Naive B cell (primary cell): ENCODE measurements around the gene COL4A2. TPM values are rescaled to one million over a fixed set of nuclear protein-coding genes. Genes with fewer than 3 reads are reported as not detected.

Experiments
- ATAC-seq, 2 donors: fragments of 150-1000 bp; cut with Tn5 transposase; 2 replicates each; pipeline ENCODE4 v1.10.0; 2021; ENCODE audit warnings: low read depth in 2 of 2, mild to moderate bottlenecking in 2 of 2, moderate library complexity in 2 of 2
- DNase-seq: peaks from one replicate; pipeline ENCODE4 v3.0.0; 2022
- H3K27ac Mint-ChIP-seq, 6 donors: one replicate each; pipeline ENCODE4 v1.8.0; 2020 to 2022; ENCODE audit warnings: mild to moderate bottlenecking in 6 of 6, mixed read lengths in 6 of 6, moderate library complexity in 5 of 6, inconsistent platforms in 2 of 6
- H3K27me3 Mint-ChIP-seq, 3 donors: one replicate each; pipeline ENCODE4 v1.8.0; 2021 to 2022; ENCODE audit warnings: mixed read lengths in 3 of 3, mild to moderate bottlenecking in 1 of 3
- H3K36me3 Mint-ChIP-seq, 2 donors: one replicate each; pipeline ENCODE4 v1.8.0; 2020 to 2022; ENCODE audit warnings: mixed read lengths in 2 of 2, inconsistent platforms in 1 of 2, mild to moderate bottlenecking in 1 of 2
- H3K4me1 Mint-ChIP-seq, 3 donors: one replicate each; pipeline ENCODE4 v1.8.0; 2020 to 2022; ENCODE audit warnings: mixed read lengths in 3 of 3, inconsistent platforms in 1 of 3, mild to moderate bottlenecking in 1 of 3, moderate library complexity in 1 of 3
- H3K4me3 Mint-ChIP-seq, 8 donors: one replicate each; pipeline ENCODE4 v1.8.0; 2020 to 2022; ENCODE audit warnings: mild to moderate bottlenecking in 8 of 8, mixed read lengths in 8 of 8, moderate library complexity in 8 of 8, inconsistent platforms in 2 of 8
- H3K9me3 Mint-ChIP-seq, 7 donors: one replicate each; pipeline ENCODE4 v1.8.0; 2020 to 2022; ENCODE audit warnings: mixed read lengths in 7 of 7, mild to moderate bottlenecking in 5 of 7, inconsistent platforms in 2 of 7, moderate library complexity in 1 of 7
- polyA plus RNA-seq, 6 donors: library from polyadenylated mRNA; unstranded; fragments of 300-500 nt; fragmentation: Illumina TruSeq; gene quantifications; one replicate each; pipeline ENCODE4 v1.2.3, GENCODE V29; 2021; ENCODE audit warnings: low read depth in 6 of 6

Gene COL4A2
- polyA plus RNA-seq, 6 donors from 2014 or later: 0.13 TPM; not detected in 5

DNA sequence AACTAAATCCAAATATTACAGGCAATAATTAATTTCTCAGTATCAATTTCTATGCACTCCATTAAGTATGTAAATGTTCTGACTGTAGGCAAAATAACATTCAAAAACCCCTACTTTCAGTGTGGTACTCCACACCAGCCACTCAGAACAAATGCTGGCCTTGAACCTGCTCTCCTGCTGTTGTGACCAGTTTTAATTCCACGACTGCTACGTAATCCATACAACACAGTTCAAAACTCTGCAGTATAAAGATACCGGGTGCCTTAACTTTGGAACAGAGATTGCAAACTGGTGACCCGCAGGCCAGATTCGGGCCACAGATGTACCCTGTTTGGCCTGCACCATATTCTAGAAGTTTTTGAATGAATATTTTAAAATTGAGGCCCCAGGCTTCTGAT, 30.5 kb upstream of the COL4A2 start:
- H3K27me3 Mint-ChIP-seq: peaks cover 7 to 29% (median 15%) of the 10 kb centered on the region in 3 donors
- peak overlapping the region in 1 of 8 donors; percentile 30 for H3K4me3 Mint-ChIP-seq
- DNase-seq (no peak), ATAC-seq (no peak)
- no peaks in the 10 kb centered on the region for H3K4me1 Mint-ChIP-seq
- H3K36me3 Mint-ChIP-seq: no peaks in the 10 kb centered on the region
- H3K27ac Mint-ChIP-seq: no peak overlapping the region
- H3K9me3 Mint-ChIP-seq: no peaks in the 10 kb centered on the region

GRCh38 chr13:110277357-110277975, 29.6 kb upstream of the COL4A2 start:
- DNase-seq (no peak), ATAC-seq (no peak)
- no peaks in the 10 kb centered on the region for H3K4me1 Mint-ChIP-seq
- H3K27me3 Mint-ChIP-seq: peaks cover 14 to 28% (median 20%) of the 10 kb centered on the region in 3 donors
- H3K4me3 Mint-ChIP-seq: no peak overlapping the region
- H3K27ac Mint-ChIP-seq: no peak overlapping the region
- no peaks in the 10 kb centered on the region for H3K36me3 Mint-ChIP-seq
- H3K9me3 Mint-ChIP-seq: no peaks in the 10 kb centered on the region

DNA sequence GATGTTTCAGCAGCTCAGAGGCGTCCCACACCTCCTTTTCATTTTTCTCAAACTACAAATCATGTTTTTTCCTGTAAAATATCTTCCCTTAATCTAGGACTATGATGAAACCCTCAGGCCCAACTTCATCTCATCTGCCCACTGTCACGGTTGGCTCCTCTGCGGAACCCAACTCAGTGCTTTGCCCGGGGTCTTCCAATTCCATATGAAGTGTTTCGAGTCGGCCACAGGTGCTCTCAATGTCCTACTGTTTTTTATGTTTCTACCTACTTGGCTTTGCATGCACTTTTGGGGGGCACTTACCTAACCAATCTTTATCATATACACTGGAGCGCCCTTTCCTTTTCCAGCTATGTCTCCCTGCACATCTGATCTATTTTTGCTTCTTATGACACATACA, 28.2 kb upstream of the COL4A2 start:
- no peak for ATAC-seq
- no peak overlapping the region for H3K4me3 Mint-ChIP-seq
- H3K4me1 Mint-ChIP-seq: no peaks in the 10 kb centered on the region
- peaks cover 19 to 23% (median 19%) of the 10 kb centered on the region in 3 donors for H3K27me3 Mint-ChIP-seq
- no peaks in the 10 kb centered on the region for H3K36me3 Mint-ChIP-seq
- H3K27ac Mint-ChIP-seq: no peak overlapping the region
- H3K9me3 Mint-ChIP-seq: peaks cover 0 to 3% (median 0%) of the 10 kb centered on the region in 7 donors
- no peak for DNase-seq

GRCh38 chr13:110279684-110280083, 27.4 kb upstream of the COL4A2 start:
- Mint-ChIP-seq H3K27me3 (peaks cover 18 to 24% (median 23%) of the 10 kb centered on the region in 3 donors), H3K4me1 (no peaks in the 10 kb centered on the region), H3K9me3 (peaks cover 0 to 3% (median 0%) of the 10 kb centered on the region in 7 donors), H3K4me3 (no peak overlapping the region), H3K27ac (no peak overlapping the region), H3K36me3 (no peaks in the 10 kb centered on the region)
- DNase-seq (no peak), ATAC-seq (no peak)

- Mint-ChIP-seq H3K27ac (no peak overlapping the region), H3K27me3 (peaks cover 13 to 24% (median 24%) of the 10 kb centered on the region in 3 donors), H3K36me3 (no peaks in the 10 kb centered on the region), H3K4me3 (no peak overlapping the region), H3K4me1 (no peaks in the 10 kb centered on the region), H3K9me3 (peaks cover 0 to 3% (median 0%) of the 10 kb centered on the region in 7 donors)
- DNase-seq (no peak), ATAC-seq (no peak)
Observed at GRCh38 chr13:110280231-110280813, 26.8 kb upstream of the COL4A2 start.

DNA sequence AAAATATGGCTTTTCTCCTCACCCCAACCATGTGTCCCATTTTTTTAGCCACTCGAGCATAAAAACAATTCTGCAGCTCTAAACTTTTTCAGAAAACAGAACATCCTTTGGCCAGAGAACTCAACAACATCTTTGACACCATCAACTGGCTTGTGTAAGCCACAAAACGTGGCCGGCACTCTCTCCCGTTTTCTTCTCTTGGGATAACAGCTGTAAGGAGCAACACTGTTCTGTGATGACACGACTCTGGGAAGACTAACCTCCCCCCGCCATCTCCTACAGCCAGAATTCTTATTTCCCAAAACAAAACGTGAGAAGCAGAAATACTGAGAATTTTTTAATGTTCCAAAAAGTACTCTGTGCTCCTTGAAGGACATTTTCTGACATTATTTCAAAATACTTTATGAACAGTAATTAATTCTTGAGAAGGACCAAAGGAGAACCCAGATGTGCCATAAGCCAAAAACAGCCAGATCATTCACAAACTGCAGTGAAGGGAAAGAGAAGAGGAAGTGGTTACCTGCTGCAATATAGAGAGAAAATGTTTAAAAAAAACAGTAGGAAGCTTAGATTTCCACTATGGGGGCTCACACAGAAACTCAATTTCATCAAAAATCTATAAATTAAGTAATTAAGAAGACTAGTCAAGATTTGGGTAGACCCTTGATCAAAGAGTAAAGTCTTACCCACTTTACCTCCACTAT, 25.9 kb upstream of the COL4A2 start:
- peaks cover 13 to 33% (median 31%) of the 10 kb centered on the region in 3 donors for H3K27me3 Mint-ChIP-seq
- ATAC-seq: no peak
- DNase-seq: no peak
- peaks cover 0 to 3% (median 0%) of the 10 kb centered on the region in 7 donors for H3K9me3 Mint-ChIP-seq
- H3K36me3 Mint-ChIP-seq: no peaks in the 10 kb centered on the region
- no peak overlapping the region for H3K4me3 Mint-ChIP-seq
- no peak overlapping the region for H3K27ac Mint-ChIP-seq
- H3K4me1 Mint-ChIP-seq: no peaks in the 10 kb centered on the region

- no peaks in the 10 kb centered on the region for H3K36me3 Mint-ChIP-seq
- no peak for DNase-seq
- H3K4me1 Mint-ChIP-seq: no peaks in the 10 kb centered on the region
- H3K9me3 Mint-ChIP-seq: peaks cover 0 to 3% (median 0%) of the 10 kb centered on the region in 7 donors
- no peak overlapping the region for H3K27ac Mint-ChIP-seq
- H3K4me3 Mint-ChIP-seq: no peak overlapping the region
- ATAC-seq: no peak
- peaks cover 13 to 34% (median 33%) of the 10 kb centered on the region in 3 donors for H3K27me3 Mint-ChIP-seq
Observed at GRCh38 chr13:110281736-110282135, 25.3 kb upstream of the COL4A2 start.

GRCh38 chr13:110282316-110282841, 24.7 kb upstream of the COL4A2 start:
- Mint-ChIP-seq H3K4me1 (no peaks in the 10 kb centered on the region), H3K27me3 (peaks cover 13 to 37% (median 34%) of the 10 kb centered on the region in 3 donors), H3K9me3 (peaks cover 0 to 4% (median 0%) of the 10 kb centered on the region in 7 donors), H3K4me3 (no peak overlapping the region), H3K27ac (no peak overlapping the region), H3K36me3 (no peaks in the 10 kb centered on the region)
- ATAC-seq: no peak
- DNase-seq: no peak

DNA sequence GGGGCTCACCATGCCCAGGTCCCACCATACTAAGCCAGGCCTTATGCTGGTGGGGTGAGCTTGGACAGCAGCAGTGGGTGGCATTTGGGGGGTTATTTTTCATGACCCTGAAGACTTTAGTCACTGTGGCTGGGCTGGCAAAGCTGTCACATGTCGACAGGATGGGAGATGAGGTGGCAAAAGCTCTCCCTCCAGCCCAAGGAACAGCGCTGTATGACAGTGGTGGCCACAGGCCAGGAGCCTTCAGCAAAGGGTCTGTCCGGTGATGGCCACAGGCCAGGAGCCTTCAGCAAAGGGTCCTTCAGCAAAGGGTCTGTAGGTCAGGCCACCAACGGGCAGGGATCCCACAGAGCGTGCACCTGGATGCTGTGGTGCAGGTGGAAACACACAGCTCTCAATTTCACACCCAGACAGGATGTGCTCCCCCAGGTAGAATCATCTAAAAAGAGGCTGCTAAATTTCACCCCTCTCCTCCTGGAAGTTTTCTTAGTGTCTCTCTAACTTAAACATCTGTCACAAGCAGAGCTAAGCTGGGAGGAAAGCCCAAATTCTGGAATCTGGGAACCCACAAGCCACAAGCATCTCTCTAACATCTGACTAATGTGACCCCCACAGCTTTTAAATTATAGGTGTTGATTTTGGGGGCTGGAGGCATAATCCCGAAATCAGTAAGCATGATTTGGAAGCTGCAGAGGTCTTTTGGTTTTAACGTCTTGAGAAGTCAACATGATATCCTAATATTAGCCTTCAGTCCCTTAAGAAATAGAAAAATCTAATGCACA, 23.2 kb upstream of the COL4A2 start:
- ATAC-seq: no peak

DNA sequence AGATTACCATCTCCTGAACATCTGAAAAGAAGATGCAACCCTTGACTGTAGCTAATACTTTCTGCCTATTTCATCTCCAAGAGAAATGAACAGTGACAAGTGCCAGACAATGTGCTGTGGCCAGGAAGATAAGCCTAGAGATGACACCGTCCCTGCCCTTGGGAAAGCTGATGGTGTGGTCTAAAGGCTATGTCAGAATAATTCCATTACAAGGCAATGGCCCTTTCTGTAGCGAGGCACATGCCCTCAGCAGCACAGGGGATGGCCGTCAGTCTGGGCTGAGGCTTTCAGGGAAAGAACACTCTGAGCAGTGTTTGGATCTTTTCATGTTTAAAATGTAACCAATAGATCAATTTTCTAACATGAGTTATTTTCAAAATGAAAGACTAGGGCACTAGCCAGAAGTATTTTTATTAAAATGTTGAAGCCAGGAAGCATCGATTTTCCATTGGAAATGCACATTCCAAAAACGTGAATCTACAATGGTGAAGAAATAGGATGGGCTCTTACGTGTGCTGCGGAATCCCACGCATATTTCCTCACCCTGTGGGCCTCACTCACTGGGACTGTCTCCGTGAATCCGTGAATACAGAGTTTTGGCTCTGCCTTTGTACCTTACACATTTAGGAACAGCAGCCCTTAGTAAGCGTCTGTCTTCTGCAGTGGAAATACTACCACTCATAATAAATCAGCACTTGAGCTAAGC, 22.2 kb upstream of the COL4A2 start:
- Mint-ChIP-seq H3K4me1 (no peaks in the 10 kb centered on the region), H3K4me3 (no peak overlapping the region), H3K27ac (no peak overlapping the region), H3K9me3 (peaks cover 0 to 6% (median 1%) of the 10 kb centered on the region in 7 donors), H3K36me3 (no peaks in the 10 kb centered on the region), H3K27me3 (peaks cover 8 to 38% (median 20%) of the 10 kb centered on the region in 3 donors)
- no peak for ATAC-seq
- no peak for DNase-seq

More for the DNA sequence above, 23.2 kb upstream of the COL4A2 start:
- Mint-ChIP-seq H3K27ac (no peak overlapping the region), H3K4me3 (no peak overlapping the region), H3K4me1 (no peaks in the 10 kb centered on the region), H3K27me3 (peaks cover 11 to 36% (median 30%) of the 10 kb centered on the region in 3 donors), H3K36me3 (no peaks in the 10 kb centered on the region), H3K9me3 (peaks cover 0 to 6% (median under 1%) of the 10 kb centered on the region in 7 donors)
- no peak for DNase-seq

- Mint-ChIP-seq H3K4me3 (no peak overlapping the region), H3K27me3 (peaks cover 8 to 38% (median 19%) of the 10 kb centered on the region in 3 donors), H3K4me1 (no peaks in the 10 kb centered on the region), H3K36me3 (no peaks in the 10 kb centered on the region), H3K27ac (no peak overlapping the region), H3K9me3 (peaks cover 0 to 6% (median 1%) of the 10 kb centered on the region in 7 donors)
- DNase-seq (no peak), ATAC-seq (no peak)
Observed at GRCh38 chr13:110285991-110286832, 20.9 kb upstream of the COL4A2 start.
